ENCODE data around the gene ZBTB32. TPM values are rescaled to one million over a fixed set of nuclear protein-coding genes. Genes with fewer than 3 reads are reported as not detected.

ZBTB32 gene
- total RNA-seq, 2 donors from 2014 or later, result 0.32 TPM; not detected in 1

- Histone ChIP-seq H3K36me3 (peaks cover 5% of the 10 kb centered on the region), H3K4me1 (no peaks in the 10 kb centered on the region), H3K4me3 (no peak overlapping the region), H3K9me3 (no peaks in the 10 kb centered on the region), H3K9ac (ENCODE audit: low read depth in 2 of 2, low read length in 2 of 2) (no peak overlapping the region), H3K27me3 (no peaks in the 10 kb centered on the region), H3K27ac (no peak overlapping the region)
- intact Hi-C loops (cut with DNase I), result no loop called here
- TF ChIP-seq CTCF (IDR thresholded peaks at IDR 0.05), result no peak
- DNase-seq, result no peak
Observed at GRCh38 chr19:35751839-35752745, 47.7 kb downstream of the ZBTB32 start.

- Histone ChIP-seq H3K36me3 (peaks cover 5% of the 10 kb centered on the region), H3K9me3 (no peaks in the 10 kb centered on the region), H3K4me3 (no peak overlapping the region), H3K27ac (no peak overlapping the region), H3K27me3 (no peaks in the 10 kb centered on the region), H3K4me1 (no peaks in the 10 kb centered on the region), H3K9ac (ENCODE audit: low read depth in 2 of 2, low read length in 2 of 2) (no peak overlapping the region)
- intact Hi-C loops (cut with DNase I), result no loop called here
- no peak for TF ChIP-seq CTCF (IDR thresholded peaks at IDR 0.05)
- no peak for DNase-seq
Observed at GRCh38 chr19:35752746-35753350, 48.5 kb downstream of the ZBTB32 start.

- Histone ChIP-seq H3K9me3 (no peaks in the 10 kb centered on the region), H3K27ac (no peak overlapping the region), H3K9ac (ENCODE audit: low read depth in 2 of 2, low read length in 2 of 2) (no peak overlapping the region), H3K4me1 (no peaks in the 10 kb centered on the region), H3K36me3 (peaks cover 5% of the 10 kb centered on the region), H3K27me3 (no peaks in the 10 kb centered on the region), H3K4me3 (no peak overlapping the region)
- no peak for DNase-seq
- intact Hi-C loops (cut with DNase I), result no loop called here
- no peak for TF ChIP-seq CTCF (IDR thresholded peaks at IDR 0.05)
Observed at GRCh38 chr19:35753634-35754369, 49.4 kb downstream of the ZBTB32 start.

GRCh38 chr19:35754370-35755130, 50.2 kb downstream of the ZBTB32 start:
- Histone ChIP-seq H3K9ac (ENCODE audit: low read depth in 2 of 2, low read length in 2 of 2) (peak overlapping the region in 1 of 2 donors; percentile 30), H3K9me3 (no peaks in the 10 kb centered on the region), H3K27ac (no peak overlapping the region), H3K27me3 (no peaks in the 10 kb centered on the region), H3K4me1 (no peaks in the 10 kb centered on the region), H3K4me3 (no peak overlapping the region), H3K36me3 (peaks cover 5% of the 10 kb centered on the region)
- no peak for TF ChIP-seq CTCF (IDR thresholded peaks at IDR 0.05)
- intact Hi-C loops (cut with DNase I), result no loop called here
- DNase-seq, result no peak

- peak overlapping the region; percentile 26 for H3K4me3 ChIP-seq
- H3K27me3 ChIP-seq, result no peaks in the 10 kb centered on the region
- H3K36me3 ChIP-seq, result peaks cover 5% of the 10 kb centered on the region
- no peak overlapping the region for H3K27ac ChIP-seq
- peak overlapping the region; percentile 30 to 55 for H3K9ac ChIP-seq (ENCODE audit: low read depth in 2 of 2, low read length in 2 of 2)
- H3K9me3 ChIP-seq, result no peaks in the 10 kb centered on the region
- intact Hi-C loops (cut with DNase I), result no loop called here
- no peaks in the 10 kb centered on the region for H3K4me1 ChIP-seq
- no peak for TF ChIP-seq CTCF (IDR thresholded peaks at IDR 0.05)
- DNase-seq, result no peak
Observed at GRCh38 chr19:35755131-35755549, 50.8 kb downstream of the ZBTB32 start.
